A549 (cell line): ENCODE results near the gene CDH2.

Source experiments
- CEBPB ChIP-seq, 2 experiments: fragments of >200 bp in 1 of 2; sonication (Bioruptor Twin) in 1 of 2; formaldehyde crosslinking in 1 of 2; IDR thresholded peaks; 2 replicates each; pipeline ENCODE4 v1.6.1; 2012 to 2016
- CTCF ChIP-seq: fragments of >200 bp; sonication (Bioruptor Twin); formaldehyde crosslinking; IDR thresholded peaks from 3 replicates; pipeline ENCODE4 v1.5.1; 2016
- EP300 ChIP-seq, 2 experiments: fragments of >200 bp; sonication (Bioruptor Twin); formaldehyde crosslinking; IDR thresholded peaks; 2 replicates in 1 of 2; 3 replicates in 1 of 2; pipeline ENCODE4 v1.6.1; 2016 to 2017
- ESRRA ChIP-seq: fragments of 150-350 bp; IDR thresholded peaks from 2 replicates; pipeline ENCODE4 v1.6.1; 2014; ENCODE audit warnings: mild to moderate bottlenecking, low read length, borderline replicate concordance
- NFE2L2 ChIP-seq: fragments of 150-350 bp; conservative IDR thresholded peaks from 2 replicates; pipeline ENCODE4 v1.6.1; 2014; ENCODE audit warnings: low read length
- RAD21 ChIP-seq, 2 experiments: fragments of >200 bp in 1 of 2; sonication (Bioruptor Twin) in 1 of 2; formaldehyde crosslinking in 1 of 2; IDR thresholded peaks in 1 of 2; conservative IDR thresholded peaks in 1 of 2; 2 replicates in 1 of 2; 3 replicates in 1 of 2; pipeline ENCODE4 v1.6.1; 2012 to 2018; ENCODE audit warnings: inconsistent platforms in 1 of 2

GRCh38 chr18:28204154-28204553 is 27.2 kb upstream of the CDH2 start:
- TF ChIP-seq NFE2L2 (0 out of 2 replicates have a peak, but pooled peaks have one; percentile 23), ESRRA (no peak), RAD21 (conservative IDR thresholded peaks at IDR 0.05 in 1 of 2, IDR thresholded peaks at IDR 0.05 in 1 of 2) (no peak), CTCF (no peak), EP300 (IDR thresholded peaks at IDR 0.05) (peak in 1 of 2 experiments; percentile 50; a peak in 1 of 5 replicates), CEBPB (IDR thresholded peaks at IDR 0.05) (no peak)
